Lower leg skin (tissue), 3 donors: ENCODE measurements around the gene UQCRC1.

Experiments used
- CTCF ChIP-seq, 3 donors: fragments of 450-650 bp; IDR thresholded peaks; one replicate each; pipeline ENCODE4 v1.5.1; 2016; ENCODE audit warnings: antibody characterized with exemption in 3 of 3, mild to moderate bottlenecking in 3 of 3, moderate library complexity in 2 of 3
- POLR2A ChIP-seq, 2 donors: fragments of 450-650 bp; IDR thresholded peaks; one replicate each; pipeline ENCODE4 v1.6.1; 2016 to 2017; ENCODE audit warnings: antibody characterized with exemption in 2 of 2, mild to moderate bottlenecking in 1 of 2, moderate library complexity in 1 of 2

- TF ChIP-seq CTCF (IDR thresholded peaks at IDR 0.05), result no peak
- TF ChIP-seq POLR2A (IDR thresholded peaks at IDR 0.05), result no peak
These were observed 27.6 kb downstream of the UQCRC1 start for GRCh38 chr3:48581621-48582481.
